GM21515 (cell line): ENCODE data around the gene GAREM2.

Experiments
- ATAC-seq: cut with Tn5 transposase; IDR thresholded peaks from one replicate; pipeline ENCODE4 v1.9.1; 2021; ENCODE audit not compliant: unreplicated experiment

Gene GAREM2

DNA sequence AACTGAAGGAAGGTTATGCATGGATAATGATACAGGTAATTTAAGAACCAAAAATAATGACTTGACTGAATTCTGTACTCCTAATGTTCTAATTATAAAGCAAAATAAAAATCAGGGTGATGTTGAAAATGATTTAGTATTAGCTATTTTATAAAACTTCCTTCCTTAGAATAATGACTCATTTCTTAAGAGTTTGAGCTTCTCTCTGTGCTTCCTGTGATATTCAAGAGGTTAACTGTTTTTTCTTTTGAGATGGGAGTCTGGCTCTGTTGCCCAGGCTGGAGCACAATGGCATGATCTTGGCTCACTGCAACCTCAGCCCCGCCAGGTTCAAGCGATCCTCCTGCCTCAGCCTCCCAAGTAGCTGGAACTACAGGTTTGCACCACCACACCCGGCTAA lies 56.7 kb downstream of the GAREM2 start:
- ATAC-seq = no peak

DNA sequence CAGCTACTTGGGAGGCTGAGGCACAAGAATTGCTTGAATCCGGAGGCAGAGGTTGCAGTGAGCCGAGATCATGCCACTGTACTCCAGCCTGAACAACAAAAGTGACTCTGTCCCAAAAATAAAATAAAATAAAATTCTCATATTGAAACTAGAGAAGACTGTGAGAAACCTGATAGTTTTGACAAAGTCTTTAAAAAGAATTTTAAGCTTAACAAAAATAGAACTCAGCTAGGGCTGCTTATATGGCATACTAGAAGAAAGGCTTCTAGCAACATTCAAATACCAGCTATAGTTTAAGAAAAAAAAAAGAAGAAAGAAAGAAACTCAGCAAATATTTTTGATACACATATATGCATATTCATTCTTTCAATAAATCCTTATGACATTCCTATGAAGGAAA lies 57.9 kb downstream of the GAREM2 start:
- no peak for ATAC-seq

GRCh38 chr2:26235089-26235488 lies 62.2 kb downstream of the GAREM2 start:
- ATAC-seq = no peak

DNA sequence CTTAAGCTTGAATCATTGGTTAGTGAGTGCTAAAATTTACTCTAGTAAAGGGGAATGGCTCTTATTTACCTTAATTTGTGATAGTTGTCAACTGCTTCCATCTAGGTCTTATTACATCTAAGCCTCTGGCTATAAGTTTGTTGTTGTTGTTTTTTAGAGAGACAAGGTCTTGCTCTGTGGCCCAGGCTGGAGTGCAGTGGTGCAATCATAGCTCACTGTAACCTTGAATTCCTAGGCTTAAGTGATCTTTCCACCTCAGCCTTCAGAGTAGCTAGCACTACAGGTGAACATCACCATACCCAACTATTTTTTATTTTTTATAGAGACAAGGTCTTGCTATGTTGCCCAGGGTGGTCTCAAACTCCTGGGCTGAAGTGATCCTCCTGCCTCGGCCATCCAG lies 65.0 kb downstream of the GAREM2 start:
- ATAC-seq = no peak

- no peak for ATAC-seq
Observed at GRCh38 chr2:26238311-26238958, 65.5 kb downstream of the GAREM2 start.
